Measurements from ENCODE around the gene LRRC1.

DNA sequence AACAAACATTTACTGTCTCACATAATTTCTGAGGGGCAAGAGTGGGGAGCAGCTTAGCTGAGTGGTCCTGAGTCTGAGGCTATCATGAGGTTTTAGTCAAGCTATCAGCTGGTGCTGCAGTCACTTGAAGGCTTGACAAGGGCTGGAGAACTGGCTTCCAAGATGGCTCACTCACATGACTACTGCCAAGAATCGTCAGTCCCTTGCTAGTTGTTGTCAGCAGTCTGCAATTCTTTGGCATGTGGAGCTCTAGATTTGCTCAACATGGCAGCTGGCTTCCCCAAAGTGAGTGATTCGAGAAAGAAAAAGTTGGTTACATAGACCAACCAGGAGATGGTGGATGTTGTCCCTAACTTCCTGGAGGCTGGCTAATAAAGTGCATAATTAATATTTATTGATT, 2.8 kb upstream of the LRRC1 start:
- TF ChIP-seq, protein P1, sequence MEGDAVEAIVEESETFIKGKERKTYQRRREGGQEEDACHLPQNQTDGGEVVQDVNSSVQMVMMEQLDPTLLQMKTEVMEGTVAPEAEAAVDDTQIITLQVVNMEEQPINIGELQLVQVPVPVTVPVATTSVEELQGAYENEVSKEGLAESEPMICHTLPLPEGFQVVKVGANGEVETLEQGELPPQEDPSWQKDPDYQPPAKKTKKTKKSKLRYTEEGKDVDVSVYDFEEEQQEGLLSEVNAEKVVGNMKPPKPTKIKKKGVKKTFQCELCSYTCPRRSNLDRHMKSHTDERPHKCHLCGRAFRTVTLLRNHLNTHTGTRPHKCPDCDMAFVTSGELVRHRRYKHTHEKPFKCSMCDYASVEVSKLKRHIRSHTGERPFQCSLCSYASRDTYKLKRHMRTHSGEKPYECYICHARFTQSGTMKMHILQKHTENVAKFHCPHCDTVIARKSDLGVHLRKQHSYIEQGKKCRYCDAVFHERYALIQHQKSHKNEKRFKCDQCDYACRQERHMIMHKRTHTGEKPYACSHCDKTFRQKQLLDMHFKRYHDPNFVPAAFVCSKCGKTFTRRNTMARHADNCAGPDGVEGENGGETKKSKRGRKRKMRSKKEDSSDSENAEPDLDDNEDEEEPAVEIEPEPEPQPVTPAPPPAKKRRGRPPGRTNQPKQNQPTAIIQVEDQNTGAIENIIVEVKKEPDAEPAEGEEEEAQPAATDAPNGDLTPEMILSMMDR (IDR thresholded peaks at IDR 0.05 in 8 of 11, conservative IDR thresholded peaks at IDR 0.05 in 3 of 11) = no peak
- TF ChIP-seq POLR2A (IDR thresholded peaks at IDR 0.05) (no peak), POLR2AphosphoS5 (IDR thresholded peaks at IDR 0.05) (no peak)

Data from spleen (tissue), 7 donors.